IMR-90 (cell line): ENCODE measurements around the gene LAS1L.

Experiments used
- BHLHE40 ChIP-seq: fragments of 150-350 bp; IDR thresholded peaks from 2 replicates; pipeline ENCODE4 v1.6.1; 2016; ENCODE audit warnings: mild to moderate bottlenecking, low read depth, low read length
- CTCF ChIP-seq: conservative IDR thresholded peaks from 2 replicates; pipeline ENCODE4 v1.5.1; 2012; ENCODE audit warnings: mild to moderate bottlenecking, low read depth, low read length, improper control_type of control experiment
- ELK1 ChIP-seq: fragments of 150-350 bp; IDR thresholded peaks from 2 replicates; pipeline ENCODE4 v1.6.1; 2016; ENCODE audit warnings: low read depth, mild to moderate bottlenecking, low read length, moderate library complexity, borderline replicate concordance
- MXI1 ChIP-seq: IDR thresholded peaks from 2 replicates; pipeline ENCODE4 v1.6.1; 2012; ENCODE audit warnings: low read depth, mild to moderate bottlenecking, low read length, moderate library complexity, borderline replicate concordance
- POLR2A ChIP-seq: IDR thresholded peaks from 2 replicates; pipeline ENCODE4 v1.6.1; 2012; ENCODE audit warnings: mild to moderate bottlenecking, low read depth, low read length
- RCOR1 ChIP-seq: IDR thresholded peaks from 2 replicates; pipeline ENCODE4 v1.6.1; 2012; ENCODE audit warnings: mild to moderate bottlenecking, low read length, improper control_type of control experiment; ENCODE audit not compliant: insufficient replicate concordance
- SMC3 ChIP-seq: fragments of 150-350 bp; IDR thresholded peaks from 2 replicates; pipeline ENCODE4 v1.6.1; 2016; ENCODE audit warnings: low read depth, mild to moderate bottlenecking, antibody characterized with exemption, low read length, moderate library complexity

GRCh38 chrX:65532016-65532415 lies 2.6 kb downstream of the LAS1L start:
- TF ChIP-seq CTCF: no peak
- no peak for TF ChIP-seq POLR2A
- no peak for TF ChIP-seq SMC3
- TF ChIP-seq ELK1: no peak
- TF ChIP-seq BHLHE40: no peak
- no peak for TF ChIP-seq RCOR1
- TF ChIP-seq MXI1: no peak
